Skeletal muscle cell (primary cell): ENCODE results near the gene KDM7A.
A peak's percentile ranks its signal among the peaks of the same experiment; 100 is the strongest.
"Not testable (repeated sequence)": the region's sequence is repeated elsewhere in the genome, so short reads cannot be mapped to it uniquely, and the experiment has no call there.

Experiments
- DNase-seq: peaks from one replicate; pipeline ENCODE4 v3.0.0-alpha.2; 2010; ENCODE audit warnings: low read depth
- H3K4me3 ChIP-seq: 2 replicates; pipeline ENCODE4 v1.5.1; 2011; ENCODE audit warnings: low read depth, mild to moderate bottlenecking, control low read depth, low read length, moderate library complexity

Gene KDM7A

DNA sequence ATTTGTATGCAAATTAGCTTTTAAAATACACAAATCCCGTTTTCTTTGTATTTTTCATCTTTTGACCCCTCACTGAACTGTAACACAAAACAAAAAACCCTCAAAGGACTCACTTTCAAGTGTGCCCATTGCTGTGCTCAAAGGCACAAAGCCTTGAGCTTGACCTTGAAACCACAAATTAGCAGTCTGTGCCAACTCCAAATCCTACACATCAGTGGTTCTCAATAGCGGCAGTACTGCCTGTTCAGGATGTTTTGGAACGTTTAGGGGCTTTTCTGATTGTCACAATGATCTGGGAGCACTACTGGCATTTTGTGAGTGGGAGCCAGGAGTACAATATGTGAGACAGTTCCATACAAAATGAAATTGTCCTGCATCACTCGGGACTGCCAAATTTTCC, 55.5 kb downstream of the KDM7A start:
- H3K4me3 ChIP-seq, result no peak overlapping the region
- no peak for DNase-seq

DNA sequence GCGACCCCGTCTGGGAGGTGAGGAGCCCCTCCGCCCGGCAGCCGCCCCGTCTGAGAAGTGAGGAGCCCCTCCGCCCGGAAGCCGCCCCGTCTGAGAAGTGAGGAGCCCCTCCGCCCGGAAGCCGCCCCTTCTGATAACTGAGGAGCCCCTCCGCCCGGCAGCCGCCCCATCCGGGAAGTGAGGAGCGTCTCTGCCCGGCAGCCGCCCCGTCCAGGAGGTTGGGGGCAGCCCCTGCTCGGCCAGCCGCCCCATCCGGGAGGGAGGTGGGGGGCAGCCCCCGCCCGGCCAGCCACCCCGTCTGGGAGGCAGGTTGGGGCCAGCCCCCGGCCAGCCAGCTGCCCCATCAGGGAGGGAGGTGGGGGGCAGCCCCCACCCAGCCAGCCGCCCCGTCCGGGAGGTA, 62.0 kb downstream of the KDM7A start:
- DNase-seq, H3K4me3 ChIP-seq: not testable (repeated sequence)

DNA sequence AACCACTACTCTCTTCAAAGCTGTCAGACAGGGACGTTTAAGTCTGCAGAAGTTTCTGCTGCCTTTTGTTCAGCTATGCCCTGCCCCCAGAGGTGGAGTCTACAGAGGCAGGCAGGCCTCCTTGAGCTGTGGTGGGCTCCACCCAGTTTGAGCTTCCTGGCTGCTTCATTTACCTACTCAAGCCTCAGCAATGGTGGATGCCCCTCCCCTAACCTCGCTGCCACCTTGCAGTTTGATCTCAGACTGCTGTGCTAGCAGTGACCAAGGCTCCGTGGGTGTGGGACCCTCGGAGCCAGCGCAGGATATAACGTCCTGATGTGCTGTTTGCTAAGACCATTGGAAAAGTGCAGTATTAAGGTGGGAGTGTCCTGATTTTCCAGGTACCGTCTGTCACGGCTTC, 68.0 kb downstream of the KDM7A start:
- DNase-seq, H3K4me3 ChIP-seq: not testable (repeated sequence)

DNA sequence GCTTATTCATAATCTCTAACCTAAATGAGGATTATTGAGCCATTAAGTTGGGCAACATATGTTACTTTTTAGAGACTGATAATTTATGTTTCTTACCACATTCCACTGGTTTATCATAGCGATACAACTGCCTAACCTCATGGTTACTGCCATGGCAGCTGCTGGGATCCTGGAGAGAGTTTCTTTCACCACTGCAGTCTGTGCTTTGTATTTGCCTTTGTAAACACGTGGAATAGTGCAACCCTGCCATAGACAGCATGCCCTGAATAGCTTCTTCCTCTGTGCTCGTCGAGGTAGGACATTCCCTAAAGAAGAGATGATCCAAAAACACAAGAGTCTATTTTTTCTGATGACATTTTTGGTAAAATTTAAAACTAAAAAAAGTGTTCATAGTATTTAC, 80.3 kb downstream of the KDM7A start:
- no peak for DNase-seq

DNA sequence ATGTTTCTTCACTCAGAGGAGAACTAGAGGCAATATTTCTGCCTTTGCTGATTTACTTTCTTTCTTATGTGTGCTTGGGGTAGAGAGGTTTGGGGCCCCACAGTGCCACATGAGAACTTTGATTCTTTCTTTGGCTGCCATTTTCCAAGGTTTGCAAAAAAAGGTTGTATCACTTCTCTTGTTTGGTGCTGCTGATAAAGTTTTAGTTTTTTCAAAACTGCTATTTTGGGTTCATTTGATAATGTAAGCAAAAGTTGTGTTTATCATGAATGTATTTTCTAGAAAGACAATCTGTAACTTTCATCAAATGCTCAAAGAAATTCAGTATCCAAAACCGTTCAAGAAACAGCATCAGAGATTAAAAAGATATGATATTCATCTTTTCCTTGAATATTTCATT, 83.4 kb downstream of the KDM7A start:
- DNase-seq, result no peak
- no peak overlapping the region for H3K4me3 ChIP-seq

More for the DNA sequence above, 80.3 kb downstream of the KDM7A start:
- H3K4me3 ChIP-seq, result no peak overlapping the region

DNA sequence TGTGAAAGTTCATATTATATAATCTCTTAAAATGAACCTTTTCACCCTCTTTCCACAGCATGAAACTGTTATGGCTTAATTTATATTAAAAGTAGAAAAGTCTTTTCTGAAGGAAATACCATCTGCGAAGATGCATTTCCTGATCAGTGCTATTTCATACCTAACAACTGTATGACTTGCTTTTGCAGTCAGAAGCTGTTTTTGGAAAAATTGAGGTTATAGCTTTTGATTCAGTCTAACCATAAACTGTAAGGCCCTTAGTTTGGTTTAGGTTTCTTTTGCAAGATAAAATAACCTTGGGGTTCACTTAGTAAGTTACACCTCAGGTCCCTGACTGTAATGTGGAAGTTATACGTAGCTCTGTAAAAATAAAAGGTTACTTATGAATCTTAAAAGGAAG, 91.3 kb downstream of the KDM7A start:
- DNase-seq, result no peak
- H3K4me3 ChIP-seq, result no peak overlapping the region

DNA sequence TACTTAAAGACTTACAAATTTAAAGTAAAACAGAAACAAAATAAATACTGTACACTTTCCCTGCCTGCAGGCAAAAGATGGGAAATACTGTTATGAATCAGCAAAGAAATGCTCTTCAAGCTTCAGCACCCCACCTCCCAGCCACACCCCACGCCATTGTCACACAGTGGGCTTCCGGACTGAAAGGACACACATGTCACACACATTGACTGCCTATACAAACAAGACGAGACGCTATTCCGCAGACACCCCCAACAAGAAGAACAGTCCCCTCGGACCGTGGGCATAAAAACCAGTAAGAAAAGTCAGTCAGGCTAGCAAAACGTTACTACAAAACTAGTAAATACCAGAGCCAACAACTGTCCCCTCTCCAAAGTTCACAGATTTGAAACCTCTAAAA, 91.8 kb downstream of the KDM7A start:
- no peak for DNase-seq
- no peak overlapping the region for H3K4me3 ChIP-seq

DNA sequence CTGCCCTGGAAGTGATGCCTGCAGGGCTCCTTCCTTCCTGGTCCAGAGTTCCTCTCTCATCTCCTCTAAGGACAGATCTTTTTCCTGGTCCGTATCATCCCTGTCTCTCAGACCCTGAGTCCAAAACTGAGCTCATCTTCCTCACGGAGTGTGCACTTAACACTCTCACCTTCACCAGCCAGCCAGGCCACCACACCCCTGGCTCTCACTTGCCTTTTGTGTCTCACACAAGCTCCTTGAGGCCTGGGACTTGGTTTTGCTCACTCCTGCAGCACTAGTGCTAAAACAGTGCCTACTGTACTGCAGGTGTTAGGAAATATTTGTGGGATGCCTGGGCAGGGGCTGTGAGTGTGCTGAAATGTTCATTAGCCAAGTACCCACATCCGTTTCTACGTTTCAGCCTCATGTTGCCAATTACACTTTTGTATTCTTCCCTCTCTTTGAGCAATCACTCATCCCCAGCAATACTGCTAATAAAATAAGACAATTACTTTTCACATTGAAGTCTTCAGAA, 92.6 kb downstream of the KDM7A start:
- H3K4me3 ChIP-seq, result no peak overlapping the region
- no peak for DNase-seq

DNA sequence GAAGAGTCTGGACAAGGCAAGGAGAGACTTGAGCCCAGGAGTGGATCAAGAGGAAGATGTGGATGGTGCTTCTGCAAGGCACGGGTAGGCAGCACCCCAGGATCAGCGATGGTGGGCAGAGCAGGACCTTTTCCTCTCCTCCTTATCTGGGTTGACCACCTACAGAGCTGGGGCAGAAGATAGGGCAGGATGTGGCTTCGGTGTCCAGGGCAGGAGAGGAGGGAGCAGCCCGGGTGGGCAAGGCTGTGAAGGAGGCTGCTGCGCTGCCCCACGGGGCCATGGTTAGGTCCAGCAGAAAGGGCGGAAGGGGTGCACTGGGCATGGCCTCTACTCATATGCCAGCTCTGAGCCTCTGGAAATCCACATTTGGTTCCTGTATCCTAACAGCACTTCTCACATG, 94.0 kb downstream of the KDM7A start:
- DNase-seq, result no peak
- no peak overlapping the region for H3K4me3 ChIP-seq

DNA sequence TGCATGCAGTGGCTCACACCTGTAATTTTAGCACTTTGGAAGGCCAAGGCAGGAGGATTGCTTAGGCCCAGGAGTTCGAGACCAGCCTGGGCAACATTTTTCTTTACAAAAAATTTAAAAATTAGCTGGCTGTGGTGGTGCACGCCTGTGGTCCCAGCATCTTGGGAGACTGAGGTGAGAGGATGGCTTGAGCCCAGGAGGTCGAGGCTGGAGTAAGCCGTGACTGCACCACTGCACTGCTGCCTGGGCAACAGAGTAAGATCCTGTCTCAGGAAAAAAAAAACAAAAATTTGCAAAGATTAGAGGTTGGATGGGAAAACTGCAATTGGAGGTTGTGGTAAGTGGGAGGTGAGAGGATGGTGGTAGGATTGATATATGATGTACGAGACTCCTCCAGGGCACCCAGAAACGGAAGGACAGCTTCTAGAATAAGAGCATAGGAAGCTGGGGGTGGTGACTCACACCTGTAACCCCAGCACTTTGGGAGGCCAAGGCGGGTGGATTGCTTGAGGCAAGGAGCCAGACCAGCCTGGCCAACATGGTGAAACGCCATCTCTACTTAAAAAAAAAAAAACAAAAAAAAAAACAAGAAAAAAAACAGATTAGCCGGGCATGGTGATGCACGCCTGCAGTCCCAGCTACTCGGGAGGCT, 94.9 kb downstream of the KDM7A start:
- DNase-seq, result no peak
- H3K4me3 ChIP-seq, result no peak overlapping the region

DNA sequence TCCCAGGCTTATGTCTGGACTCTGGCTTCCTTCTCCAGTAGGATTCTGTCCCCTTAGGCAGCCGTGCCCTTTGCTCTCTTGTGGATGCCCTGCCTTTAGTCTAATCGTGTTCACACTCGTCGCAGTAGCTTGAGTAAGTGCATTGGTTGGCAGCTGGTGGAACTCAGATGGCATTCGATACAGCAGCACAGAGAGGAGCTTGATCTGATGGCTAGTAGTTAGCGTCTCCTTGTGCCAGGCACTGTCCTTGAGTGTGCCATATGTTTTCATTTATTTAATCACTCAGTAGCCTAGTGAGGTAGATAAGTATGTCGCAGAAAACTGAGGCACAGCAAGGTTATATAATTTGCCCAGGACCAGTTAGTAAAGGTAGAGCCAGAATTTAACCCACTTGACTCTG, 95.9 kb downstream of the KDM7A start:
- H3K4me3 ChIP-seq, result no peak overlapping the region
- no peak for DNase-seq

DNA sequence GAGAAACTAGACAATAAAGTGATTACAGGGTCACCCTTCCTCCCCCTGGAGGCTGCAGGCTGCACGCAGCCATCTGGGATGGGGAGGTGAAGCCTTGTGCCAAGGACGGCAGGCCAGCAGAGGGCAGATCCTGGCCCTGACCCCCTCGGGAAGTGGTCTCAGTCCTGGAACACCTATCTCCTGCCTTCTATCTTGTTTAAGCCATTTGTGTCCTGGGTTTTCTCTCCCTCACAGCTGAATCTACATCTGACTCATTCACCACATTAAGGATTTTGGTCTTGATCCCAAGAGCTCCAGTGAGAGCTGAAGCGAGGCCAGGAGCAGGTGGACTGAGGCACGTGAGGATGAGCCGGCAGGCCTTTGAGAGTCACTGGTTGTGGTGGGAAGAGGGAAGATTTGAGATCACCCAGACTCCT, 97.7 kb downstream of the KDM7A start:
- H3K4me3 ChIP-seq, result no peak overlapping the region
- DNase-seq, result peak; percentile 49

DNA sequence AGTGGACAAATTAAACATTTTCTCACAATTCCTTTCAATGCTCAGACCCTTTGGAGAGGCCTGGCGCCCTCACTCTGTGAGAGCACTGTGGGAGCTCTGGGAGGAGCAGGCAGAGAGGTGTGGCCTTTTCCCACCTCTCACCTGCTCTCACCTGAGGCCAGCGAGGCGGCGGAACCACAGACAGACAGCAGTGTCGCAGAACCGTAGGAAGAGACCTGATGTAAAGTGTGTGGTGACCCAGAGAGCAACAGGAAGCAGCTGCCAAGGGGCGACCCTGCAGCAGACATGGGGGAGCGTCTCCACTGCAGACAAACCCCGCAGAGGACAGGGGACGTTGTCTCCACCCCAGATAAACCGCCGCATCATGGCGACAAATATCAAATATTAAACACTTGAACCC, 98.4 kb downstream of the KDM7A start:
- no peak for DNase-seq
- H3K4me3 ChIP-seq, result no peak overlapping the region

DNA sequence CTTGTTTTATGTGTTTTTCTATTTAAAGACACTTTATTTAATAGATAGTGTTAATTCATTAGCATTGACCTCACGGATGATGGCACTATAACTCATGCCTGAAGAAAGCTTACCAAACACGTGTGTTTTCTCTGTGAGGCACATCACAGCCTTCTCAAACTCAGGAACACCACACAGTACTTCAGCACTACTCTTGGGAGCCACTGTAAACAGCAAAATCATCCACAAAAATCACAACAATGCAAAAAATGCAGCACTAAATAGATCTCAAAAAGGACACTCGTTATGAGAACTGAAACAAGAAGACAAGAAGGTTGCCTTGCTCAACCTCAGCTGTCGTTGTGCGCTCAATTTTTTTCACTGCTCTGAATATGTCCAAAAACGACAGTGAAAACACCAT, 102.0 kb downstream of the KDM7A start:
- no peak overlapping the region for H3K4me3 ChIP-seq
- DNase-seq, result no peak

DNA sequence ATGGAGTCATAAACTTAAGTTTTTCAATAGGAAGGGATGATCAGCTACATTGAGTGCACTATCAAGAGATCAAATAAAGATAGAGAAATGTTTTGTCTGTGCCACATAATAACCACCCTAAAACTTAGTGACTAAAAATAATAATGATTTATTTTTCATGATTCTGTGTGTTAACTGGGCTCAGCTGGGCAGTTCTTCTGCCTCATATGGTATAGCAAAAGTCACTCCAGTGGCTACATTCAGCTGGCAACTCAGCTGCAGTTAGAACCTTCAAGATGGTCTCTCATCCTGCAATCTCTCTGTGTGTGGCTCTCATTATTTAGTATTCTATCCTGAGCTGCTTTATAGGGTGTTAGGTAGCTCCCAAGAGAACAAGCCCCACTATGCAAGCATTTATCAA, 106.2 kb downstream of the KDM7A start:
- DNase-seq, result no peak
- no peak overlapping the region for H3K4me3 ChIP-seq

DNA sequence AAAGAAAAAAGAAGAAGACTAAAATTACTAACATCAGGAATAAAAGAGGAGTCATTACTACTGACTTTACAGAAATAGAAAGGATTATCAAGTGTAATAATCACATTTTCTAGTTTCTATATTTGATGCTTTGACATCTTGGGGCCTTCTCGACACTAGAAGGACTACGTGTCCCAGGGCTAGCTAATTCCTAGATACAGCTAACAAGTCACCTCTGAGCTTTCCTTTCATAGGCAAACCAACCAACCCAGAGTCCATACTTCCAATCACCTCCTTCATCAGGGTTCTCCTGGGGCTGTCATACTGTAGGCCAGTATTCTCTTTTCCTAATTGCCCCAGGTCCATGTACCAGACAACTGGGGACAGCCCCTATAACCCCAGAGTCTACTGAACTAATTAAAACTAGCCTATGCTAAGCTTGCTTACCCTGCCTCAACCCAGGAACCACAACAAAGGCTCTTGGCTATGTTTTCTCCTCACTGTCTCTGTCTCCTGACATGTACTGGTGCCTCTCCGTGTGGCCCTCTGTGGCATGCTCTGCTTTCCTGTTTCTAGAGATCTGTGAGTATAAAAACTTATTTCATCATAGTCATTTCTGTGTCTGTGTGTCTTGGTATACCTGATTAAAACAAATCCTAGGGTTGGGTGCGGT, 107.4 kb downstream of the KDM7A start:
- H3K4me3 ChIP-seq, result no peak overlapping the region
- DNase-seq, result no peak

DNA sequence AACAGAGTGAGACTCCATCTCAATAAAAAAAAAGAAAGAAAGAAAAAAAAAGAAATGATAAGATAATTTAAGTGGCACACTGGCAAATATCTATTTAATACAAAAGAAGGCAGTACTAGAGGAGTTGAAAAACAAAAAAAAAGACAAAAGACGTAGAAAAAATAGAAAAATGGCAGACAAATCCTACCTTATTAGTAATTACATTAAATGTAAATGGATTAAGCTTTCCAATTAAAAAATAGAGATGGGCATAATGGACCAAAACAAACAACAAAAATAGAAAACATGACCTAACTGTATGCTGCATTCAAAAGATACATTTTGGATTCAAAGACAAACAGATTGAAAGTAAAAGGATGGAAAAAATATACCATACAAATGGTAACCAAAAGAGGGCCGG, 108.8 kb downstream of the KDM7A start:
- no peak for DNase-seq
- no peak overlapping the region for H3K4me3 ChIP-seq

DNA sequence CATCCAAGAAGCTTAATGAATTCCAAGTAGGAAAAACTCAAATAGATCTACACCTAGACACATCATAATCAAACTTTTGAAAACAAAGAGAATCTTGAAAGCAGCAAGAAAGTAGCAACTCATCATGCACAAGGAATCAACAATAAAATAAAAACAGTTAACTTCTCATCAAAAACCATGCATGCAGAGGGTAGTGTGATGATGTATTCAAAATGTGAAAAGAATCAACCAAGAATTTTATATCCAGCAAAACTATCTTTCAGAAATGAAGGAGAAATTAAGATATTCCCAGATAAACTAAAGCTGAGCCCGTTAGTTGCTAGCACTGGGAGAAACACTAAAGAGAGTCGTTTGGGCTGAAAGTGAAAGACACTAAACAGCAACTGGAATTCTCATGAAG, 109.7 kb downstream of the KDM7A start:
- H3K4me3 ChIP-seq, result no peak overlapping the region
- no peak for DNase-seq

DNA sequence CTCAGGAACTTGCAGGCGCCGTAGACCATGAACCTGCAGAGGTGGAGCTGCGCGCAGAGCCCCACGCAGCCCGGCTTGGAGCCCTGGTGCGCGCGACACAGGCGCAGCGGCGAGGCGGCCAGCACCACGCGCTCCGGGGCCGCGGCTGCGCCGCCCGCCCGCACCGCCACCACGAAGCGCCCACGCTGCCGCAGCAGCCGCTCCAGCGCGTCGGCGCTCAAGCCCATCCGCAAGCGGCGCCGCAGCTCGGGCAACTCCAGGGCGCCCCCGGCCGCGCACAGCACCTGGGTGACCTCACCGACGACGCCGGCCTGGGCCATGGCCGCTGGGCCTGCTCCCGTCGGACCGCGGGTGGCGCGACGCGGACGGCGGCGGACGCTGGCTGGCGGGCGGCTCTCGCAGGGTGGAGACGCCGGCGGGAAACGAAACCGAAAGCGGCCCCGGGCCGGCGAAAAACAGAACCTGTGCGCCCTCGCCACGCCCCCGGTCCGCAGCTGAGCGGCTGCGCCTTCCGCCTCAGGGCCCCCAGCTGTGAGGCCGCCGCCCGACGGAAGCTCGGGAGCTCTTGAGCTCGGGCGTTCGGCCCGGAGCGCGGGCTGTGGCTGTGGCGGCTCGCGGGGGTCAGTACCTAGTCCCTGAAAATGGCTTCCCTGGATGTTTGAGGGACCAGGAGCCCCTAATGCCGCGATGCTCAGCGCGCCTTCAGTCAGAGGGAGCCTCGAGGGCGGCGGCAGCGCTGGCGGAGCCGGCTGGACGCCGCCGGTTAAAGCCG, 114.1 kb downstream of the KDM7A start, which contains the start of gene PARP12:
TSS of gene PARP12 (minus strand) at position 424 of the 772 bp plus-strand sequence. CDS start at position 320, 104 bp downstream.
- DNase-seq, result peak; percentile 31
- peak within 1 kb of the TSS; percentile 67 for H3K4me3 ChIP-seq

DNA sequence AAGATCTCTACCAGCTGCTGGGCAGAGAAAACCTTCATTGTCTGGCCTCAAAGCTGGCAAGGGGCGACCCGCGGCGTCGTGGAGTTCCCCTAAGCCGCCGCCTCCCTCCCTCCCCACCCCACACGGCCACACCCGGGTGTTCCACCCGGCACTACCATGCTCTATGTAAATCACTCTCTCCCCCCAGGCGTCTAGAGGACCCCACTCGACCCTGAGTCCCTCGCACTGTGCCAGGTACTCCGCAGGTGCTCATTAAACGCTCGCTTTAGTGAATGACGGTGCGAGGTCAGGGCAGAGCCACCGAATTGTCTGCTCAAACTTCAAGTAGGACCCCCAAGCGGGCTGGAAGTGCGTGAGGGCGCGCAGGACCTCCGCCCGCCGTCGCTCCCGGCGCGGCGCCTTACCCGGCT, 114.7 kb downstream of the KDM7A start:
- no peak for DNase-seq
- H3K4me3 ChIP-seq, result peak overlapping the region; percentile 67

DNA sequence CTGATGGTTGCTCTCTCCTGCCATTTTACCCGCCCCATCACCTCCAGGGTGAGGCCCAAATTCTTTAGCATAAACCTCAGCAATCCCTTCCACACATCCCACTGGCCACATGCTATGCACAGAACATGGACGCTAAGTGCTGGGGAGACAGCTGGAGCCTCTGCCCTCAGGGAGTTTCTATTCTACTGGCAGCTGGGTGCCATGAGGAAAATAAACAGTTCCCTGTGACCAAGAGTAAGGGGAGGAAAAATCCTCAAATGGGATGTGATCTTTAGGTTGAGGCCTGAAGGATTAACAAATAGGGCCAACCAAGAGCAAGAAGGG, 115.2 kb downstream of the KDM7A start:
- no peak for DNase-seq
- H3K4me3 ChIP-seq, result no peak overlapping the region
